HEK293T (cell line): ENCODE measurements around the gene PCK1.

Source experiments
- CTCF ChIA-PET: fragments of 350-600 bp; formaldehyde crosslinking; extraction: SDS; loops from one replicate; lab custom pipeline; 2021; ENCODE audit warnings: antibody characterized with exemption, inconsistent platforms; lab: Yijun Ruan, JAX
- POLR2A ChIA-PET: fragments of 350-600 bp; formaldehyde crosslinking; extraction: SDS; loops from one replicate; lab custom pipeline; 2020; ENCODE audit warnings: antibody characterized with exemption, inconsistent platforms; lab: Yijun Ruan, JAX
- DNase-seq: peaks from one replicate; pipeline ENCODE4 v3.0.0; 2012; ENCODE audit warnings: mixed read lengths; ENCODE audit errors: extremely low spot score
- ARNT ChIP-seq: fragments of 450-650 bp; IDR thresholded peaks from 2 replicates; pipeline ENCODE4 v1.6.1; 2017; ENCODE audit warnings: mild to moderate bottlenecking
- BHLHE40 ChIP-seq: fragments of 450-650 bp; IDR thresholded peaks from 2 replicates; pipeline ENCODE4 v1.6.1; 2016; ENCODE audit warnings: mild to moderate bottlenecking, moderate library complexity, borderline replicate concordance
- CTBP1 ChIP-seq: fragments of 450-650 bp; IDR thresholded peaks from 2 replicates; pipeline ENCODE4 v1.6.1; 2016; ENCODE audit warnings: borderline replicate concordance
- ELF4 ChIP-seq: fragments of 450-650 bp; IDR thresholded peaks from 2 replicates; pipeline ENCODE4 v1.6.1; 2017; ENCODE audit warnings: antibody characterized with exemption
- FOXA1 ChIP-seq: fragments of 450-650 bp; IDR thresholded peaks from 2 replicates; pipeline ENCODE4 v1.6.1; 2016; ENCODE audit warnings: mild to moderate bottlenecking
- FOXK2 ChIP-seq: fragments of 450-650 bp; IDR thresholded peaks from 2 replicates; pipeline ENCODE4 v1.6.1; 2016; ENCODE audit warnings: mild to moderate bottlenecking
- FOXM1 ChIP-seq: fragments of 450-650 bp; IDR thresholded peaks from 2 replicates; pipeline ENCODE4 v1.6.1; 2017; ENCODE audit warnings: mild to moderate bottlenecking, borderline replicate concordance
- HDGF ChIP-seq: fragments of 450-650 bp; IDR thresholded peaks from 2 replicates; pipeline ENCODE4 v1.6.1; 2017; ENCODE audit warnings: antibody characterized with exemption, borderline replicate concordance
- L3MBTL2 ChIP-seq: fragments of 450-650 bp; conservative IDR thresholded peaks from 2 replicates; pipeline ENCODE4 v1.6.1; 2016; ENCODE audit warnings: mild to moderate bottlenecking
- LEF1 ChIP-seq: fragments of 450-650 bp; IDR thresholded peaks from 2 replicates; pipeline ENCODE4 v1.6.1; 2017; ENCODE audit warnings: mild to moderate bottlenecking, borderline replicate concordance
- NFRKB ChIP-seq: fragments of 450-650 bp; IDR thresholded peaks from 2 replicates; pipeline ENCODE4 v1.6.1; 2016; ENCODE audit warnings: mild to moderate bottlenecking, moderate library complexity
- PKNOX1 ChIP-seq: fragments of 450-650 bp; IDR thresholded peaks from 2 replicates; pipeline ENCODE4 v1.6.1; 2016
- SP1 ChIP-seq: fragments of 450-650 bp; IDR thresholded peaks from 2 replicates; pipeline ENCODE4 v1.6.1; 2017
- SUZ12 ChIP-seq: fragments of 450-650 bp; IDR thresholded peaks from 2 replicates; pipeline ENCODE4 v1.6.1; 2016; ENCODE audit warnings: mild to moderate bottlenecking
- TARDBP ChIP-seq: fragments of 450-650 bp; IDR thresholded peaks from 2 replicates; pipeline ENCODE4 v1.6.1; 2016
- ZNF384 ChIP-seq: fragments of 450-650 bp; IDR thresholded peaks from 2 replicates; pipeline ENCODE4 v1.6.1; 2016

The PCK1 gene

GRCh38 chr20:57553376-57554018 lies 7.4 kb upstream of the PCK1 start:
- no peak for TF ChIP-seq FOXA1
- no peak for TF ChIP-seq ZNF384
- no peak for TF ChIP-seq SUZ12
- TF ChIP-seq NFRKB = no peak
- TF ChIP-seq LEF1 = no peak
- no peak for TF ChIP-seq CTBP1
- TF ChIP-seq L3MBTL2 = no peak
- no peak for TF ChIP-seq FOXK2
- TF ChIP-seq PKNOX1 = no peak
- TF ChIP-seq SP1 = no peak
- no peak for TF ChIP-seq ARNT
- no peak for TF ChIP-seq HDGF
- no peak for TF ChIP-seq TARDBP
- no peak for TF ChIP-seq ELF4
- TF ChIP-seq FOXM1 = no peak
- no peak for TF ChIP-seq BHLHE40
- ChIA-PET CTCF (interaction anchor here (0.6 kb wide), 1 partner anchor 25 kb away, joined by 3 read pairs; no protein-coding TSS in a partner anchor), POLR2A (no interaction called here)
- no peak for DNase-seq

- CTCF ChIA-PET = no interaction called here
- DNase-seq = no peak
- TF ChIP-seq FOXK2 = no peak
- TF ChIP-seq TARDBP = no peak
- no peak for TF ChIP-seq HDGF
- TF ChIP-seq ARNT = no peak
- no peak for TF ChIP-seq LEF1
- TF ChIP-seq PKNOX1 = no peak
- no peak for TF ChIP-seq ELF4
- no peak for TF ChIP-seq CTBP1
- no peak for TF ChIP-seq SP1
- TF ChIP-seq NFRKB = no peak
- POLR2A ChIA-PET = interaction anchor here (0.7 kb wide), 1 partner anchor 12 kb away, joined by 3 read pairs; no protein-coding TSS in a partner anchor
These were observed 5.3 kb upstream of the PCK1 start for GRCh38 chr20:57555457-57556184.

- no peak for DNase-seq
- TF ChIP-seq ARNT (no peak), FOXK2 (no peak), BHLHE40 (no peak), ZNF384 (no peak), TARDBP (no peak), ELF4 (no peak), FOXA1 (no peak), HDGF (no peak), FOXM1 (no peak), CTBP1 (no peak), NFRKB (no peak), PKNOX1 (no peak), SUZ12 (no peak), L3MBTL2 (no peak), SP1 (no peak), LEF1 (no peak)
- ChIA-PET CTCF (no interaction called here), POLR2A (no interaction called here)
These were observed 4.0 kb upstream of the PCK1 start for GRCh38 chr20:57556980-57557274.

- TF ChIP-seq TARDBP = no peak
- ChIA-PET CTCF (interaction anchor here (1.0 kb wide), 1 partner anchor 16 kb away, joined by 3 read pairs; no protein-coding TSS in a partner anchor), POLR2A (no interaction called here)
- DNase-seq = no peak
These were observed 2.8 kb upstream of the PCK1 start for GRCh38 chr20:57557926-57558613.

- DNase-seq = no peak
- CTCF ChIA-PET = interaction anchor here (1.0 kb wide), 1 partner anchor 15 kb away, joined by 3 read pairs; no protein-coding TSS in a partner anchor
- POLR2A ChIA-PET = no interaction called here
- TF ChIP-seq FOXK2 (no peak), HDGF (no peak), FOXM1 (no peak)
These were observed 2.2 kb upstream of the PCK1 start for GRCh38 chr20:57558614-57559288.

- POLR2A ChIA-PET = no interaction called here
These were observed 1.6 kb upstream of the PCK1 start for GRCh38 chr20:57559289-57559634.

More at GRCh38 chr20:57559289-57559634, 1.6 kb upstream of the PCK1 start:
- DNase-seq = no peak
- TF ChIP-seq ELF4 = no peak
- no peak for TF ChIP-seq SP1
- no peak for TF ChIP-seq ZNF384
- TF ChIP-seq PKNOX1 = no peak
- TF ChIP-seq ARNT = no peak
- TF ChIP-seq L3MBTL2 = no peak
- TF ChIP-seq FOXM1 = no peak
- TF ChIP-seq HDGF = no peak
- TF ChIP-seq SUZ12 = no peak
- no peak for TF ChIP-seq NFRKB
- no peak for TF ChIP-seq TARDBP
- TF ChIP-seq LEF1 = no peak
- TF ChIP-seq FOXA1 = no peak
- TF ChIP-seq FOXK2 = no peak
- TF ChIP-seq BHLHE40 = no peak
- TF ChIP-seq CTBP1 = no peak
- CTCF ChIA-PET = no interaction called here
